CD4-positive, alpha-beta T cell (primary cell): ENCODE data around the gene CPSF4. TPM values are rescaled to one million over a fixed set of nuclear protein-coding genes. Genes with fewer than 3 reads are reported as not detected.

ENCODE experiments used
- ATAC-seq: fragments of 200-7000 bp; cut with Tn5 transposase; one replicate; pipeline ENCODE4 v1.10.0; 2022; ENCODE audit warnings: mild to moderate bottlenecking; ENCODE audit not compliant: poor library complexity
- CTCF ChIA-PET: fragments of 350-600 bp; sonication (Branson Sonifier 250); formaldehyde crosslinking; loops from one replicate; lab custom pipeline; 2021; ENCODE audit warnings: antibody characterized with exemption, inconsistent platforms; lab: Charles Lee
- POLR2A ChIA-PET: fragments of 350-600 bp; sonication (Branson Sonifier 250); formaldehyde crosslinking; loops from one replicate; lab custom pipeline; 2021; ENCODE audit warnings: antibody characterized with exemption, inconsistent platforms; lab: Charles Lee
- DNase-seq, 14 experiments: peaks; one replicate each; pipeline ENCODE4 v3.0.0-alpha.2; 2013 to 2020; ENCODE audit warnings: mixed read lengths in 2 of 14
- H3K27ac ChIP-seq, 2 donors: one replicate each; pipeline versions ENCODE4 v1.5.1 to v1.7.0; 2013; ENCODE audit warnings: low read length in 2 of 2, low read depth in 1 of 2, mild to moderate bottlenecking in 1 of 2
- H3K27me3 ChIP-seq, 2 experiments: 1 replicate in 1 of 2; 2 replicates in 1 of 2; pipeline versions ENCODE4 v1.6.1 to v1.7.0; 2013; ENCODE audit warnings: low read length in 2 of 2, control low read depth in 1 of 2, mild to moderate bottlenecking in 1 of 2, moderate library complexity in 1 of 2; ENCODE audit not compliant: insufficient read depth in 2 of 2, control insufficient read depth in 1 of 2
- H3K36me3 ChIP-seq: one replicate; pipeline ENCODE4 v1.6.1; 2013; ENCODE audit warnings: low read length, control low read depth; ENCODE audit not compliant: insufficient read depth
- H3K4me1 ChIP-seq: one replicate; pipeline ENCODE4 v1.6.1; 2013; ENCODE audit warnings: low read length, control low read depth; ENCODE audit not compliant: insufficient read depth
- H3K4me3 ChIP-seq: one replicate; pipeline ENCODE4 v1.5.1; 2013; ENCODE audit warnings: mild to moderate bottlenecking, low read length, moderate library complexity
- H3K9me3 ChIP-seq, 2 experiments: 1 replicate in 1 of 2; 2 replicates in 1 of 2; pipeline versions ENCODE4 v1.6.1 to v1.7.0; 2013; ENCODE audit warnings: low read length in 2 of 2, mild to moderate bottlenecking in 2 of 2, control low read depth in 1 of 2, moderate library complexity in 1 of 2; ENCODE audit not compliant: control insufficient read depth in 1 of 2, insufficient read depth in 1 of 2
- H3K27ac Mint-ChIP-seq: one replicate; pipeline ENCODE4 v1.8.0; 2020; ENCODE audit warnings: mixed read lengths
- H3K27me3 Mint-ChIP-seq: one replicate; pipeline ENCODE4 v1.8.0; 2021; ENCODE audit warnings: mixed read lengths
- H3K36me3 Mint-ChIP-seq: one replicate; pipeline ENCODE4 v1.8.0; 2021; ENCODE audit warnings: low read depth, mixed read lengths
- H3K4me1 Mint-ChIP-seq: one replicate; pipeline ENCODE4 v1.8.0; 2021; ENCODE audit warnings: low read depth, mixed read lengths
- H3K4me3 Mint-ChIP-seq: one replicate; pipeline ENCODE4 v1.8.0; 2020; ENCODE audit warnings: mild to moderate bottlenecking, mixed read lengths
- H3K9me3 Mint-ChIP-seq: one replicate; pipeline ENCODE4 v1.8.0; 2020; ENCODE audit warnings: mixed read lengths
- intact Hi-C, 2 experiments: fragments of 100-400 bp; cut with DNase I in 1 of 2; cut with micrococcal nuclease in 1 of 2; formaldehyde crosslinking; loops; one replicate each; pipeline versions ENCODE4 v1.15.1 to v1.9.0; 2023 to 2025; cut with DNase I, micrococcal nuclease
- total RNA-seq, 174 experiments: library from RNA in 2 of 174; stranded (reverse) in 2 of 174; gene quantifications; one replicate each; pipeline ENCODE4 v1.2.3 and lab custom pipeline; 2021 to 2026
- TF ChIP-seq, protein P1 (sequence below): fragments of 200-600 bp; IDR thresholded peaks from one replicate; pipeline ENCODE4 v1.8.0; 2022; ENCODE audit warnings: antibody characterized with exemption, mild to moderate bottlenecking

The CPSF4 gene
- total RNA-seq, 2 experiments from 2014 or later, result 28.1 to 31.7 TPM

GRCh38 chr7:99397297-99397983, 41.3 kb upstream of the CPSF4 start:
- TF ChIP-seq, protein P1, sequence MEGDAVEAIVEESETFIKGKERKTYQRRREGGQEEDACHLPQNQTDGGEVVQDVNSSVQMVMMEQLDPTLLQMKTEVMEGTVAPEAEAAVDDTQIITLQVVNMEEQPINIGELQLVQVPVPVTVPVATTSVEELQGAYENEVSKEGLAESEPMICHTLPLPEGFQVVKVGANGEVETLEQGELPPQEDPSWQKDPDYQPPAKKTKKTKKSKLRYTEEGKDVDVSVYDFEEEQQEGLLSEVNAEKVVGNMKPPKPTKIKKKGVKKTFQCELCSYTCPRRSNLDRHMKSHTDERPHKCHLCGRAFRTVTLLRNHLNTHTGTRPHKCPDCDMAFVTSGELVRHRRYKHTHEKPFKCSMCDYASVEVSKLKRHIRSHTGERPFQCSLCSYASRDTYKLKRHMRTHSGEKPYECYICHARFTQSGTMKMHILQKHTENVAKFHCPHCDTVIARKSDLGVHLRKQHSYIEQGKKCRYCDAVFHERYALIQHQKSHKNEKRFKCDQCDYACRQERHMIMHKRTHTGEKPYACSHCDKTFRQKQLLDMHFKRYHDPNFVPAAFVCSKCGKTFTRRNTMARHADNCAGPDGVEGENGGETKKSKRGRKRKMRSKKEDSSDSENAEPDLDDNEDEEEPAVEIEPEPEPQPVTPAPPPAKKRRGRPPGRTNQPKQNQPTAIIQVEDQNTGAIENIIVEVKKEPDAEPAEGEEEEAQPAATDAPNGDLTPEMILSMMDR, result no peak
- Mint-ChIP-seq H3K27ac (peak overlapping the region; percentile 72), H3K36me3 (peaks cover 93% of the 10 kb centered on the region), H3K4me3 (no peak overlapping the region), H3K4me1 (peaks cover 24% of the 10 kb centered on the region), H3K9me3 (no peaks in the 10 kb centered on the region), H3K27me3 (no peaks in the 10 kb centered on the region)
- no peaks in the 10 kb centered on the region for H3K9me3 ChIP-seq
- intact Hi-C loops, result no loop called here
- DNase-seq (no peak), ATAC-seq (no peak)
- no peaks in the 10 kb centered on the region for H3K27me3 ChIP-seq
- no peak overlapping the region for H3K27ac ChIP-seq
- H3K4me3 ChIP-seq, result no peak overlapping the region
- peaks cover 23% of the 10 kb centered on the region for H3K4me1 ChIP-seq
- H3K36me3 ChIP-seq, result peaks cover 86% of the 10 kb centered on the region
- ChIA-PET POLR2A (interaction anchor here (8.7 kb wide), 1 partner anchor 11 kb away, joined by 105 read pairs; the partner anchor contains the start of genes BUD31 and PDAP1), CTCF (no interaction called here)

DNA sequence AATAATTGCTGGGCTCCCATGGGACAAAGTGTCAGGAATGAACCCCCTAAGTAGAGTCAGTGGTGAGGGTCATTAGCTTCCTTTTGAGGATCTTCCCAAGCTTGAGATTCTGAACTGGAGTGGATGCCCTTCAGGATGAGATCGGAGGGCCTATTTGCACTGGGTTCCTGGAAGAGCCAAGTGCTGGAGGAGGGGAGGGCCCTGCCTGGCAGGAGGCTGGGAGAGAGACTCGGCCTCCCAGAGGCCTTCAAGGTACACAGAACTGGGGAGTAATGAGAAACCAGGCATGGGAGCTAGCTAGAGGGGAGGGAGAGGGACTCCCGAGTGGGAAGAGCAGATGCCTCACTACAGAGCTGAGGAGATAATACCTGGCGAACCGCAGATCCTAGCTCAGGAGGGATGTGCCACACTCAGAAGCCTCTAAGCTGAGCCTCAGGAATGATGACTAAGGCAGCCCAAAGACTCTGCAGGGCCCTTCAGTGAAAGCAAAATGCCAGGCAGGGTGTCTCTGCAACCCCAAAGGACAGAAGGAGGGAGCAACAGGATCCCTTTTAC, 39.8 kb upstream of the CPSF4 start:
- ATAC-seq (no peak), DNase-seq (no peak)
- peaks cover 83% of the 10 kb centered on the region for H3K36me3 ChIP-seq
- no peak overlapping the region for H3K4me3 ChIP-seq
- ChIA-PET POLR2A (interaction anchor here (0.8 to 2.8 kb wide), 6 partner anchors 8 to 67 kb away, joined by 3 to 21 read pairs (median 4); partner anchors contain the start of genes ATP5MF, BUD31 and PDAP1), CTCF (no interaction called here)
- Mint-ChIP-seq H3K27me3 (no peaks in the 10 kb centered on the region), H3K9me3 (no peaks in the 10 kb centered on the region), H3K4me3 (no peak overlapping the region), H3K4me1 (peaks cover 21% of the 10 kb centered on the region), H3K36me3 (peaks cover 91% of the 10 kb centered on the region), H3K27ac (peak overlapping the region; percentile 72)
- no peaks in the 10 kb centered on the region for H3K9me3 ChIP-seq
- H3K27ac ChIP-seq, result peak overlapping the region in 1 of 2 donors; percentile 15
- intact Hi-C loops, result no loop called here
- H3K4me1 ChIP-seq, result peaks cover 10% of the 10 kb centered on the region
- TF ChIP-seq, protein P1, result no peak
- H3K27me3 ChIP-seq, result no peaks in the 10 kb centered on the region

DNA sequence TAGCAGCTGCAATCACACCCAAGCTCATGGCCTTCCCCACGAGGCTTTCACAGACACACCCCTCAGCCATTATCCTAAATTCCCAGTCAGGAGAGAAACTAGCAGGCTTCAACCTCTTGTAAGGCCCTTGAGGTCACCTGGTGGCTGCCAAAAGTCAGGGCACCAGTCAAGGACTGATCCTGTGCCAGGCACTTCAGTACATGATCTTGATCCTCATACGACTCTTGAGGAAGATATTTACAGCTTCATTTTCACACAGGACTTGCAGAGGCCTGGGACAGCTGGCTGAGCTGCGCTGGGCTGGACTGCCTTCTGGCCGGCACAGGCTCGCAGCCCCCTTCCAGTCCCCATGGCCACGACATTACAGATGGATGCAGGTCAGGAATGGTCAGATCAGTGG, 39.1 kb upstream of the CPSF4 start:
- ChIA-PET POLR2A (interaction anchor here (0.8 to 2.8 kb wide), 7 partner anchors 7 to 24 kb away, joined by 3 to 21 read pairs (median 4); partner anchors contain the start of genes BUD31 and PDAP1), CTCF (no interaction called here)
- no peak overlapping the region for H3K4me3 ChIP-seq
- H3K4me1 ChIP-seq, result peaks cover 12% of the 10 kb centered on the region
- no peak overlapping the region for H3K4me3 Mint-ChIP-seq
- H3K9me3 Mint-ChIP-seq, result no peaks in the 10 kb centered on the region
- peaks cover 83% of the 10 kb centered on the region for H3K36me3 ChIP-seq
- TF ChIP-seq, protein P1, result no peak
- H3K27me3 ChIP-seq, result no peaks in the 10 kb centered on the region
- no peak for DNase-seq
- peak overlapping the region; percentile 72 for H3K27ac Mint-ChIP-seq
- intact Hi-C loops, result no loop called here
- no peaks in the 10 kb centered on the region for H3K27me3 Mint-ChIP-seq
- peaks cover 23% of the 10 kb centered on the region for H3K4me1 Mint-ChIP-seq
- no peak overlapping the region for H3K27ac ChIP-seq
- no peaks in the 10 kb centered on the region for H3K9me3 ChIP-seq
- peaks cover 90% of the 10 kb centered on the region for H3K36me3 Mint-ChIP-seq
- no peak for ATAC-seq
